Measurements from ENCODE around the gene GDI2.

GDI2 gene

DNA sequence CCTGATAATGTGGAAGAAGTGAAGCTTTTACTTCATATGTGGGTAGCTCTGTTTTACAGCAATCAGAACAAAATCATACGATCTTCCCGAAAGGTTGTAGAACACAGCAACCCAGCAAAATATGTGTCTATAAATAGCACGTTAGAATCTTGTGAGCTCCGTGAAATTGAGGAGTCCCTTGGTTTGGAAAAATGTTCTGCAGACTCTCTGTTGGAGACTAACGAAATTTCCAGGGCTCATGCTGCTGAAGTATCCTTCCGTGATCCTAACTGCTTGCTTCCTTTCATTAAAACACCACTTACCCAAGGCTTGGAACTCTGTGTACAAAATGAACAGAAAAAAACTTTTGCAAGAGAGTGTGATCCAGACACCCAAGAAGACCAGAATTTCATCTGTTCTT is 71.1 kb downstream of the GDI2 start:
- DNase-seq (ENCODE audit: low spot score), result no peak

DNA sequence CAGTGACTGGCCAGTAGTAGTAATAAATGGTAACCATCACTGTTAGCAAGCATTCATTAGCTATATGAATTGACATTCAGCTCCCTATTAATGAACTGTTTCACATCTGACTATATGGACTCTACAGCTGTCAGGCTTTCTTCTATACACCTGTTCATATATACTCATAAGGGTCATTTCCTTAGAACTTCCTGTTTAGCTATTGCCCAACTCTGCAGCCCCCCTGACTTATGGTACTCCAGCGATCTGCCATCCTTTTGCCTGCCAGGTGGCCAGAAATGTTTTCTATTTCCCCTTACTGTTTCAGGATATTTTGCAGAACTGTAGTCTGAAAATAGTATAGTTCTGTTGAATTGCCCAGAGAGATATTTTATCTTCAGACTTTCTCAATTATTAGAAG is 72.0 kb downstream of the GDI2 start:
- no peak for DNase-seq (ENCODE audit: low spot score)

DNA sequence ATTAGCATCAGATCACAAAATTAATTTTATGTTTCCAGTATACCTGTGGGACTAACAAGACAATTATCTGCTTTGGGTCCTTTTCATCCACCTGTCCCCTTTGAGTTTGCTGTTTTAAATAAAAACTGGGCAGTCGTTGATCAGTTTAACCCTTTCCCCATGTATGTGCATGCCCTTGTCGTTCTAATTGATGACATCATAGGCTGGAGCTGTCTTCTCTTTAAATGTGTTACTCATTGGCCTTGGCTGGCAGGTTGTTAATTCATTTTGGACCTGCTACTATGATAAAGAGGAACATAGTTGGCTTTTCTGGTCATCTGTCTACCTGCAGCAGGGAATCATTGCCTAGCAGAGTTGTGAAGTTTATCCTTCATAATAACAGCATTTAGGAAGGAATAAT is 74.8 kb downstream of the GDI2 start:
- no peak for DNase-seq (ENCODE audit: low spot score)

DNA sequence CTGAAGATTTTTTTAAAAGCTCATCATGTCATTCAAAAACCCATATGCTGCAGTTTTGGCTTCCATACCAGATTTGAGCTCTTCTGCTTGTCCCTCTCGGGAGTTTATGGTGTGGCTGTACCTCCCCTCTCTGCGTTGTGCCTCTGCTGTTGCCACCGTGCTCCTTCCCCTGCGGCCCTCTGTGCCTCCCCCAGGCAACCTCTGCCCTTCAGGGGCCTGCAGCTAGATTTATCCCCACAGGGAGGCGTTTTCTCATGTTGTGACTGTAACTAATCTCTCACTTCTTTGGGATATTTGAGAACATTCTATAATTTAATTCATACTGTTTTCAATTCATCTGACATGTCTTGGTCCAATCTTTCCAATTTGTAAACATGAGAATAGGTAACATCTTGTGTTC is 75.9 kb downstream of the GDI2 start:
- DNase-seq (ENCODE audit: low spot score), result peak; percentile 49

DNA sequence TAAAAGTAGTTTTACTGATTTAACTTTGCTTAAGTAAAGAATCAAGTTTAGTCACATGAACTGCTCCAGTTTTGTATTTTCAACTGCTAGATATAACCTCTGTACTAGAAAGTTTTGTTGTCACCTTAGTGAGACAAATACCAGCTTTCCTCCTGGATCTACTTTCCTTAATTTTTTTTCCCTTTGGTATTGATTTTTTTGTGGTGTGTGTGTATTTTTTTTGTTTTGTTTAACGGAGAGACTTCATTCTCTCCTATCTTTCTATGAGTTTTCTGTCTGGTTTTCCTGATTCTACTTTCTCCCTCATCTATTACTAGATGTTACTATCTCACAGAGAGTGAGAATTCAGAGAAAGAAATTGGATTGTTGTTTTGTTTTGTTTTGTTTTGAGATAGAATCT is 76.6 kb downstream of the GDI2 start:
- no peak for DNase-seq (ENCODE audit: low spot score)

DNA sequence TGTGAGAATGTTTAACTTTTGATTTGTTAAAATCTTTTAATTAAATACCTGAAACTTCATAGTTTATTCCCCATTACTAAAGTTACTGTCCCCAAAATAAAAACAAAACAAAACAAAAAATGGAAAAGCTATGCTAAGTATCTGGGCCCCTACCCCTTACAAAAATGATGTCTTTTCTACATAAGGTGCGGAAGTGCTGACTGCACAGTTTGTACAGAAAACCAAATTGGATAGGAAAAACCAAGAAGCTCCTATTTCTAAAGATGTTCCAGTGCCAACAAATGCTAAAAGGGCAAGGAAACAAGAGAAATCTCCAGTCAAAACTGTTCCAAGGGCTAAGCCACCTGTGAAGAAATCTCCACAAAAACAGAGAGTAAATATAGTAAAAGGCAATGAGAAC is 78.1 kb downstream of the GDI2 start:
- no peak for DNase-seq (ENCODE audit: low spot score)

DNA sequence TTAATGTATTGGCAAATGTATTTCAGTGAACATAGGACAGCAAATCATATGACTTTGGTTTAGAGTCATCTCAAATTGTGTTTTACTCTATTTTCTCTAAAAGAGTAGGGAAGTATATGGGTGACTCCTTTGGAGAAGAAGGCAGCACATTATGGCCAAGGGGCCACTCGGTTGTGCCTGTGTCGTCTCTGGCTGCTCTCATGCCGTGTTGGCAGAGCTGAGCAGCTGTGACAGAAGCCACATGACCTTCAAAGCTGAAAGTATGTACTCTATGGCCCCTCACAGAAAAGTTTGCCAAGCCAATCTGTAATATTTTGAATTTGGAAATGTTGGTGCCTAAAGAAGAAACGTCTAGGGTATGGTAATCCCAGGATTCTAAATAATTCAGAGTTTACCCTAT is 81.1 kb downstream of the GDI2 start:
- DNase-seq (ENCODE audit: low spot score), result no peak

DNA sequence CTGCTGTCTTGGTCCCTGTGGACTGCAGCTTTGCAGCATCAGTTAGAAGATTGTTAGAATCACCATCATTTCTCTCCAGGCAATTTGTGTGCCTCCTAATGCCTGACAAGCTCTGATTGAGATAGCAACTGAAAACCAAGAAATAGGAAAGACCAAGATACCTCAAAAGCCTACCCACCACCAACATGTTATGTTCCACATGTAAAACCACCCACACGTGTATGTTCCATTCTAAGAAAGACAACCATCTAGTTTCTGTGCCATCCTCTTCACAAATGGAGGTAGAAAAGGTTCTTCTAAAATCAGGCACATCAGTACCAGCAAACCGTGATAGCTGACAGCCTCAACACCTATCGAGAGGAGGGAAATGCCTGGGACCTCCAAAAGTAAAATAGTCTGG is 81.7 kb downstream of the GDI2 start:
- DNase-seq (ENCODE audit: low spot score), result no peak

DNA sequence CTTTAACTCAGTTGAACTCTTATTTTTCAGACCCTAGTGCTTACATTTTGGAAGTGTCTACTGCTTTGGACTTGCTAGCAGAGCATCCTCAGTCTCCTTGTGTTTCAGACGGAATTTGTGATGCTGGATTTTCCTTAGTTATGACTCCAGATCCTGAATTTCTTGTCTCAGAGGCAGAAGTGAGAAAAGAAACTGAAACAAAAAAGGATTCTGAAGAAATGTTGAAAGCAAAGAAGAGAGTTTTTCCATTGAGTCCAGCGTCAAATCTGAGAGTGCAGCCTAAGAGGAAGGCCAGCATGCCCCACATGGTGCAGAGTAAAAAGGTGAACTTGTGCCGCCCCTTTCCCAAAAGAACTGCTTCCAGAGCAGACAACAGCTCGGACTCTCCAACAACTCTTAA is 82.5 kb downstream of the GDI2 start:
- no peak for DNase-seq (ENCODE audit: low spot score)

DNA sequence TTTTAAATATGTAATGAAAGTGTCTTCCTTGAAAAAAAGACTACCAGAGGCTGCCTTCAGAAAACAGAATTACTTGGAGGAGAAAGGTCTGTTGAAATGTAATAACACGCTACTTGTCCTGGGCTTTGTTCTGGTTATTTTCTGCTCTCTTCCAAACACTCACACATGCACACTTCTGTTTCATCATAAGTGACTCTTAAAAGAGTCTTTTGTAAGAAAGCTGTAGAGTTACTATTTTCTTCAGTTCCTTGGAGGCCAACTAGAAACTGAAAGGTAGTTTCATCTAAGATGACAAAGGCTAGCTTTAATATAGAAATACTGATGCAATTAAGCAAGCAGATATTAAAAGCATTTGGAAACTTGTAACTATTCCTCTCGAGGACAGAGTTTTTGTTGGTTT is 89.5 kb downstream of the GDI2 start:
- no peak for DNase-seq (ENCODE audit: low spot score)

DNA sequence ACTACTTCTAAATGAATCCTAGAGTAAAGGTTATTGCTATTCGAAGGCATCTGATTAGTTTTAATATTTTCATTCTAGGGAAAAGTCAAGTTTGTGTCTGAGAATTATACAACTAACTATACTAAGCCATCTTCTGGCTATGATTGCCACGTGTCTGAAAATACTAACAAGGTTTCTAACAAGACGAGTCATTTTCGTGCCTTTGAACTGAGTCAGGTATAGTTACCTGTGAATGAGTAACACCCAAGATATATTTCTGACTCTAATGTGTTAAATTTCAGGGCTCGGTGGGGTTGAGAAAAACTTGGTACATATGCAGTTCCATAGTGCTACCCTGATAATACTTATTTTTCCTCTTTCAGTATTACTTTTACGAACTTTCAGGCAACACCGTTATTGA is 93.1 kb downstream of the GDI2 start:
- DNase-seq (ENCODE audit: low spot score), result no peak

DNA sequence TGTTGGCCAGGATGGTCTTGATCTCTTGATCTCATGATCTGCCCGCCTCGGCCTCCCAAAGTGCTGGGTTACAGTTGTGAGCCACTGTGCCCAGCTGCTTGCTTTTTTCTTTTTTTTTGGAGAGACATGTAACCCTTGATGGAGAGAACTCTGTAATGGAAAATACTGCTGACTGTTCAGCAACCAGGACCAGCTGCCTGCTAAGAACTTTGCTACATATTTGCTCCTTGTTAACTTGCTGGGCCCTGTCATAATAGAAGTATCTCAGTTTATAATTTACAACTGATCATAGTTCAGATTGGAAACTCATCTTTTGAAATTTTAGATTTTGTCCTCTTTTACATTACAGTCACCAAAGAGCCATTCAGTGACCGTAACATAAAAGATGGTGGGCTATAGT is 93.7 kb downstream of the GDI2 start:
- no peak for DNase-seq (ENCODE audit: low spot score)

Measured in iPS-NIHi11 (cell line).